Measurements from ENCODE around the gene CCNL2.

The CCNL2 gene

GRCh38 chr1:1354271-1355247 is 44.6 kb downstream of the CCNL2 start:
- DNase-seq: no peak

GRCh38 chr1:1353389-1354151 is 45.6 kb downstream of the CCNL2 start:
- DNase-seq: no peak

- no peak for DNase-seq
These were observed 46.2 kb downstream of the CCNL2 start for GRCh38 chr1:1352786-1353388.

GRCh38 chr1:1351511-1352427 is 47.4 kb downstream of the CCNL2 start:
- DNase-seq: peak; percentile 46

GRCh38 chr1:1349256-1350012 is 49.7 kb downstream of the CCNL2 start, which contains the start of gene DVL1:
Gene DVL1 (minus strand): TSS chr1:1349418. CDS start chr1:1349065, 353 bp downstream.
- peak; percentile 74 for DNase-seq

- DNase-seq: no peak
These were observed 50.5 kb downstream of the CCNL2 start for GRCh38 chr1:1348420-1349255.

GRCh38 chr1:1347663-1348419 is 51.3 kb downstream of the CCNL2 start:
- no peak for DNase-seq

GRCh38 chr1:1347026-1347595 is 52.0 kb downstream of the CCNL2 start:
- DNase-seq: no peak

- DNase-seq: no peak
These were observed 52.6 kb downstream of the CCNL2 start for GRCh38 chr1:1346501-1346890.

GRCh38 chr1:1345860-1346500 is 53.2 kb downstream of the CCNL2 start:
- no peak for DNase-seq

GRCh38 chr1:1345384-1345783 is 53.8 kb downstream of the CCNL2 start:
- DNase-seq: no peak

- DNase-seq: peak; percentile 76
These were observed 54.3 kb downstream of the CCNL2 start for GRCh38 chr1:1344655-1345361.

GRCh38 chr1:1343811-1344421 is 55.2 kb downstream of the CCNL2 start:
- no peak for DNase-seq

GRCh38 chr1:1342584-1343115 is 56.5 kb downstream of the CCNL2 start:
- no peak for DNase-seq

GRCh38 chr1:1342061-1342562 is 57.0 kb downstream of the CCNL2 start:
- DNase-seq: no peak

- no peak for DNase-seq
These were observed 57.5 kb downstream of the CCNL2 start for GRCh38 chr1:1341549-1342021.
